HG02759 (cell line): Measurements from ENCODE around the gene EGFR.

Experiments
- ATAC-seq: cut with Tn5 transposase; IDR thresholded peaks from one replicate; pipeline ENCODE4 v1.9.1; 2021; ENCODE audit warnings: mild to moderate bottlenecking, moderate library complexity; ENCODE audit not compliant: unreplicated experiment

Gene EGFR

GRCh38 chr7:55099066-55099820, 80.4 kb downstream of the EGFR start:
- ATAC-seq = no peak

- no peak for ATAC-seq
Measured at GRCh38 chr7:55099821-55100543, 81.2 kb downstream of the EGFR start.

GRCh38 chr7:55100544-55101327, 81.9 kb downstream of the EGFR start:
- ATAC-seq = no peak

- ATAC-seq = no peak
Measured at GRCh38 chr7:55101359-55101758, 82.5 kb downstream of the EGFR start.

DNA sequence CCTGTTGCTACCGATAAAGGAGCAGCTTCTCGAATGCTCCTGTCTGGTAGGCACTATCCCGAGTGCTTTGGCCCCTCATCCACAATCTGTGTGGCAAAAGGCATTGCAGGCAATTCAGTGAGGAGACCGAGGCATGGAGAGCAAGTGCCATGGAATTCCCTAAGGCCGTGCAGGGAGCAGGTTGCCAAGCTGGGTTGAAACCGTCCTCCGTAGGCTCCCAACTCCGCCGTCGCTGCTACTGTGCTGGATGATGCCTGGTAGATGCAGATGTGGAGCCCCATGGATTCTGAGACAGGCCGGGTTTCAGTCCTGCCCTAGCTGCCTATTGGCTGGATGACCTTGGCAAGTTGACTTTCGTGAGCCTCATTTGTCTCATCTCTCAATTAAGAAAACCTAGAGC, 85.3 kb downstream of the EGFR start:
- ATAC-seq = no peak

DNA sequence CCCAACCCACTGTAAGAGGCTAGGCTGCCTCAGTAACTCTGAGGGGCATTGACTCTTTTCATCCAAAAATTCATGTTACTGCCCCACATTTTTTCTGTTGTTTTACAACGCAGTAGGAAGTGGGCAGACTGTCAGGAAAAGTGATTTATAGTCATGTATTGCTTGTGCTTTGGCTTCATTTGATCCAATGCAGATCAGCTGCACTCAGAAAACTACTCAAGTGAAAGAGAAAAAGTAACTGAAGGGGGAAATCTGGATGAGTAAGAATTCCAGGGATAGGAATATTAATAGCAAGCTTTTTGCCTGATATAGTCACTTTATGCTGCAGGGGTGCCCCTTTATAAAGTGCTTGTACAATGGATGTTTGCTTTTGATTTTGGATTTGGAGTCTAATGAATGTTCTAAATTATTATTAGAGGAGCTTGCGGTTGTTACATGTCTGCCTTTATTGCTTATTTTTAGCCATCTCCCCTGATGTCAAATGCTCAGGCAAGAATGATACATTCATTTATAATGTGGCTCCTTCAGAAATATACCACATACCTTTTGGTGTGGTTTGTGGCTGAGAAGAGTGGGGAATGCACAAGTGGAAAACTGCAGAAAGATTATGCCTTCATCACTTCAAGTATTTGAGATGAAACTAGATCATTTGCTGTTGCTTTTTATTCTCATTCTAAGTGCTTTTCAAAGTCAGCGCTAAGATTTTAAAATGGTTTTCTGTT, 86.1 kb downstream of the EGFR start:
- no peak for ATAC-seq

- ATAC-seq = no peak
Measured at GRCh38 chr7:55105952-55106351, 87.1 kb downstream of the EGFR start.

DNA sequence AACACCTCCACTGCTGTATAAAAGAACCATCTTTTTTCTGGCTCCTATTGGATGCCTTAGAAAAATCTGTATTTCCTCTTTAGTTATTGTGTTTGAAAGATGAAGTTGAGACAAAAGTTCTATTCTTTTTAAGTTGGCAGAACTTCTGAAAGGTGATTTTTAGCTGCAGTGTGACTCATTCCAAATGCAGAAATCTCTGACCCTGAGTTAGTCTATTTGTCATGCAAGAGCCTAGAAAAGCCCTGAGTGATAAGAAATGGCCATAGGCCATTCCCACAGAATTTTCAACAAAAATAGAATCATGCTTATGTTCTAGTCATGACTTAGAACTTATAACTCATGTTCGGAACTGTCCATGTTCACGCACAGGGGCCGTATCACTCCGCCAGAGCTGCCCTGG, 89.1 kb downstream of the EGFR start:
- no peak for ATAC-seq

DNA sequence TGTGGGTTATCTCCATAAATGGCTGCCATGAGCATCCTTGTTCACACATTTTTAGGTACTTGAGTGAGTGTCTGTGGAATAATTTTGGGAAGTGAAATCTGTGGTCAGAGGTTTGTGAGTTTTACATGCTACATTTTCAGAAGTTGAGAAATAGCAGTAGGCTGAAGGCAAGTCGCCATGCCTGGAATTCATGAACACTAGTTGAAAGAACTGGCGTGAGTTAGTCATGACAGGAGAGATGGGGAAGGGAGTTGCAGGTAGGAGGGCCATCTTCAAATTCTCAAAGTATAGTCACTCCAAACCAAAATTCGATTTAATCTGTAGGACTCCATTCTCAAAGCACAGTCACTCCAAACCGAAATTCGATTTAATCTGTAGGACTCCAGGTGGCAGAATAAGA, 89.6 kb downstream of the EGFR start:
- ATAC-seq = no peak

GRCh38 chr7:55108818-55109217, 90.0 kb downstream of the EGFR start:
- no peak for ATAC-seq

- no peak for ATAC-seq
Measured at GRCh38 chr7:55109404-55110167, 90.8 kb downstream of the EGFR start.

DNA sequence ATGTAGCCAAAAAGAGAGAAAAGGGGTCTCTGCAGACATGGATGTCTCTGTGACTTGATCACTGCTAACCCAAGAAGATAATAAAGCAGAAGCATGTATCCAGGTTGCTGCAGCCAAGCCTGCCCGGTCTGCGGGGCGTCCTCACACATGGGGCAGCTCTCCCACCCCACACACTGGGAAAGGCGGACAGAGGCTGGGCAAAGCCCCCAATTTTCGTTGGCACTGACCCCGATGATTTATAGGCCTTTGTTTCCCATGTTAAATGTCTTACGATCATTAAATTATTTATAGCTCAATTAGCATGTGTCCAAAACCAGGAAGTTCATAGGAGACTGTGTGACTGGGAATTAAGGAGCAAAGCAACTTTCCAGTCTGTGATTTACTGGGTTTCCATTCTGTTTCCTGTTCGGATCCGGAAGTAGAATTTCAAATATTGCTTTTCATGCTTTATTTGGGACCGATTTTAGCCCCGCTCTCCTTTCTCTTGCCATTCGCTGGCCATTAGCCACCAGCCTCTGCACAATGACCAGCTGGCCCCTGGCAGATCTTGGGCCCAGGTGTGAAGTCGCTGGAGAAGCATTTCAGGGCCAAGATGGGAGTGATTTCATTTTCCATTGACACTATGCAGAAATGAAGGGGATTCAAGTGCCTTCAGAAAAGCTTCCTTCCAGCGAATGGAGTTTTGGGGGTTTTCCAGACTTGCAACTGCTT, 91.6 kb downstream of the EGFR start:
- ATAC-seq = no peak

DNA sequence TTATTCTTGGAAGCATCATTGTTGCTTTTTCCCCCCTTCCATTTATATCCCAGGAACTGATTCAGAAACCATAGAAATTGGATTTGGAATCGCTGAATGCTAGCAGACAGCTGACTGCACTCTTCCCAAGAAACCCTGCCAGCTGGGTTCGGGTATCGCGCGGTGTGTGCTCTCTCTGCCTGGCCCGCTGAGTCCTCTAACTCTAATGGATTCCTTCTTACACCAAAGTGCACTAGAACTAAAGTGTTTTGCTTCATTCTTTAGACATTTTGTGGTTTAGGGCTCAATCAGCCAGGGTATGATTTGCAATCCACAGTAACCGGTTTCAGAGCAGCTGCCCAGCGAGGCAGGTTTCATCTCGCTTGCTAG, 92.2 kb downstream of the EGFR start:
- peak; percentile 57 for ATAC-seq

- no peak for ATAC-seq
Measured at GRCh38 chr7:55112056-55112455, 93.2 kb downstream of the EGFR start.

- no peak for ATAC-seq
Measured at GRCh38 chr7:55113760-55114540, 95.1 kb downstream of the EGFR start.

DNA sequence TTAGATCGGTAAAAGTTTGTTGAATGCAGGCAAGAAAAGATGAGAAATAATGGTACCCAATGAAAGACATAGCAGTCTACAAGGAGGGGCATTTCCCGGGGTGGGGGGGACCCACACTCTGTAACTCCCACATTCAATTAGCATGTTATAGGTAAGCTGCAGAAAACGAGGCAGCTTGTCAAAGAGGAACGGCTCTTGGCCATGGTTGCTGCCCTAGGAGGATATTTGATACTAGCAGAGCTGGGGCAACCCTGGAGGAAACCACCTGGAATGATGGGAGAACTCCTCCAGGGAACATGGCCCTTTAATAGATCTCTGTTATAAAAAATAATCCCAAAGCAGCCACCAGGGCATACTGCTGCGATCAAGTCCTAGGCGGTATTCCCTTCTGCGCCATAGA, 98.5 kb downstream of the EGFR start:
- ATAC-seq = no peak

DNA sequence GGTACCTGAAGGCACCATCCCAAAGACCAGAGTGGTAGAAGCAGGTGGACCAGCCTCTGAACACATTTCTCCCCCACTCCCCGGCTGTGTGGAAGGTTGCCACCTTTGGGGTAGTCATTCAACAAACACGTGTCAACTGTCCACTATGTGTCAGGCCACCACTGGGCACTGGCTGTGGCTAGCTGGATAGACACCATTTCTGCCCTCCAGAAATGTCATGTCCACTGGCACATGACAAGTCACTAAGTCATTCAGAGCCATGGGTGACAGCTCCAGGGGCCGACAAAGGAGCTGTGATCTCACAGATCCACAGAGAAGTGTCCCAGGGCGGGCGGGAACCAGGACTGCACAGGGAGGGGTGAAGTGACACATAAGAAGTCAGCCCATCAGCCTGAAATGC, 99.6 kb downstream of the EGFR start:
- no peak for ATAC-seq

DNA sequence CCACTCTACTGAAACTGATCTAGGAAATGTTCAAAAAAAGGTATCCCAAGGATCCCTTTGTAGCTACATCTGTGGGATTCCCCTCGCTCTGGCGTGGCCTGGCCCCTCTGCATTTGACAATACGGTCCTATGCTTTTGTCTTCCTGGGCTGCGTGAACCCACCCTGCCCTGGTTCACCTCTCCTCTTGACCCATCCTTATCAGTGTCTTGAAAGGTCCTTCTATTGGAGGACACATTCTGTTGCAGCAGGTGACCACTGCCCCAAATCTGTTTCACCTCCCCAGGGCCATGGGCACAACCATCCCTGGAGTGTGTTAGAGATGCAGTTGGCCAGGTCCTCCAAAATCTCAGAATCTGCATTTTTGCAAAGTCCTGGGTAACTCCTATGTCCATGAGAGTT, 100.8 kb downstream of the EGFR start:
- ATAC-seq = no peak

DNA sequence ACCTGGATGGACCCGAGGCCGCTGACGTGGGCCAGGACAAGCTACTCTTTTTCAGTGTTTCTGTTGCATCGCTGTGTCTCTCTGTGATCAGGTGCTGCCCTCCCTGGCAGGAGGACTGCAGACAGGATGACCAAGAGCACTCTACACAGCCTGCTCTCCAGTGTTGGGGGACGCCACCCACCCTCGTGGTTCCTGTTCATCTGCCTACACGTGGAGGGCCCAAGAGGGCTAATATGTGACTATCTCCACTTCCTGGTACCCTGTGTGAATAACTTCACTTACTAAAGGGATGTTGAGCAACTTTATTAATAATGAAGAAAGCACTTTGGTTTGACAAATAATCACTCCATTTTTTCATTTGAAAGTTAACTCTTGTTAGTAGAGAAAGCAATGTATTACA, 101.3 kb downstream of the EGFR start:
- ATAC-seq = no peak
